Vagina (tissue), 2 donors: Measurements from ENCODE around the gene DGCR2.

Source experiments
- POLR2A ChIP-seq, 2 donors: fragments of 450-650 bp; IDR thresholded peaks; one replicate each; pipeline ENCODE4 v1.6.1; 2017; ENCODE audit warnings: antibody characterized with exemption in 2 of 2, mild to moderate bottlenecking in 2 of 2, moderate library complexity in 2 of 2
- POLR2AphosphoS5 ChIP-seq, 2 donors: sonication (generic); formaldehyde crosslinking; IDR thresholded peaks; one replicate each; pipeline ENCODE4 v1.9.0; 2017; ENCODE audit warnings: antibody characterized with exemption in 2 of 2, mild to moderate bottlenecking in 2 of 2, low read depth in 1 of 2; ENCODE audit not compliant: insufficient read depth in 1 of 2
- TF ChIP-seq, protein P1 (sequence below), 3 experiments: fragments of 450-650 bp in 2 of 3; fragments of 200-600 bp in 1 of 3; sonication (generic) in 1 of 3; IDR thresholded peaks; one replicate each; pipeline ENCODE4 v1.5.1; 2017 to 2019; ENCODE audit warnings: antibody characterized with exemption in 3 of 3, mild to moderate bottlenecking in 2 of 3, moderate library complexity in 2 of 3

DNA sequence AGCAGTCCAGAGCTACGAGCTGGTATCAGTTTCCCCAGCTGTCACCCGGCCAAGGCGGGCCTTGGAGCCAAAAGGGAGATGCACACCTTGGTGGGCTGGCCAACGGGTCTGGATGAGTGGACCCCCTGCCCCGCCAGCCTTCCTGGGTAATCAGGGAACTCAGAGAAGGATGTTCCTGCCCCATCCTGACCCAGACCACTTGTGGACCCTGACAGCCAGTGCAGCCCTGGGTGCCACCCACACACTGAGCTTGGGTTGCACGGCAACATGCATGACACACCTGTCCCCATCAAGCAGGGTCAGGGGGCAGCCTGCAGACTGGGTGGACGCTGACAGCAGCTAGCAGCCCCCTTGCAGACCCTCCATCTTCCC, 47.7 kb upstream of the DGCR2 start:
- TF ChIP-seq, protein P1, sequence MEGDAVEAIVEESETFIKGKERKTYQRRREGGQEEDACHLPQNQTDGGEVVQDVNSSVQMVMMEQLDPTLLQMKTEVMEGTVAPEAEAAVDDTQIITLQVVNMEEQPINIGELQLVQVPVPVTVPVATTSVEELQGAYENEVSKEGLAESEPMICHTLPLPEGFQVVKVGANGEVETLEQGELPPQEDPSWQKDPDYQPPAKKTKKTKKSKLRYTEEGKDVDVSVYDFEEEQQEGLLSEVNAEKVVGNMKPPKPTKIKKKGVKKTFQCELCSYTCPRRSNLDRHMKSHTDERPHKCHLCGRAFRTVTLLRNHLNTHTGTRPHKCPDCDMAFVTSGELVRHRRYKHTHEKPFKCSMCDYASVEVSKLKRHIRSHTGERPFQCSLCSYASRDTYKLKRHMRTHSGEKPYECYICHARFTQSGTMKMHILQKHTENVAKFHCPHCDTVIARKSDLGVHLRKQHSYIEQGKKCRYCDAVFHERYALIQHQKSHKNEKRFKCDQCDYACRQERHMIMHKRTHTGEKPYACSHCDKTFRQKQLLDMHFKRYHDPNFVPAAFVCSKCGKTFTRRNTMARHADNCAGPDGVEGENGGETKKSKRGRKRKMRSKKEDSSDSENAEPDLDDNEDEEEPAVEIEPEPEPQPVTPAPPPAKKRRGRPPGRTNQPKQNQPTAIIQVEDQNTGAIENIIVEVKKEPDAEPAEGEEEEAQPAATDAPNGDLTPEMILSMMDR (IDR thresholded peaks at IDR 0.05) = no peak
- TF ChIP-seq POLR2AphosphoS5 (IDR thresholded peaks at IDR 0.05; ENCODE audit: insufficient read depth in 1 of 2, low read depth in 1 of 2) = no peak
- TF ChIP-seq POLR2A (IDR thresholded peaks at IDR 0.05) = no peak
